Activated CD8-positive, alpha-beta T cell treated with anti-CD3 and anti-CD28 coated beads for 36 hours (primary cell): ENCODE measurements around the gene OR52B4. TPM values are rescaled to one million over a fixed set of nuclear protein-coding genes. Genes with fewer than 3 reads are reported as not detected.
"Not testable (repeated sequence)": the region's sequence is repeated elsewhere in the genome, so short reads cannot be mapped to it uniquely, and the experiment has no call there.

Source experiments
- ATAC-seq: fragments of 200-7000 bp; cut with Tn5 transposase; one replicate; pipeline ENCODE4 v1.10.0; 2021; ENCODE audit warnings: mild to moderate bottlenecking, moderate library complexity
- CTCF ChIA-PET: fragments of 350-600 bp; sonication (Branson Sonifier 250); formaldehyde crosslinking; loops from one replicate; lab custom pipeline; 2021; ENCODE audit warnings: antibody characterized with exemption; lab: Charles Lee
- POLR2A ChIA-PET: fragments of 350-600 bp; sonication (Branson Sonifier 250); formaldehyde crosslinking; loops from one replicate; lab custom pipeline; 2021; ENCODE audit warnings: antibody characterized with exemption; lab: Charles Lee
- DNase-seq: peaks from one replicate; pipeline ENCODE4 v3.0.0-alpha.2; 2020
- H3K27ac Mint-ChIP-seq: one replicate; pipeline ENCODE4 v1.8.0; 2021; ENCODE audit warnings: mild to moderate bottlenecking, mixed read lengths
- H3K27me3 Mint-ChIP-seq: one replicate; pipeline ENCODE4 v1.8.0; 2021; ENCODE audit warnings: mixed read lengths
- H3K36me3 Mint-ChIP-seq: one replicate; pipeline ENCODE4 v1.8.0; 2021; ENCODE audit warnings: low read depth, mixed read lengths
- H3K4me1 Mint-ChIP-seq: one replicate; pipeline ENCODE4 v1.8.0; 2021; ENCODE audit warnings: low read depth, mixed read lengths
- H3K4me3 Mint-ChIP-seq: one replicate; pipeline ENCODE4 v1.8.0; 2021; ENCODE audit warnings: mild to moderate bottlenecking, moderate library complexity, mixed read lengths
- H3K9me3 Mint-ChIP-seq: one replicate; pipeline ENCODE4 v1.8.0; 2021; ENCODE audit warnings: mixed read lengths
- CTCF ChIP-seq: fragments of 200-600 bp; IDR thresholded peaks from one replicate; pipeline ENCODE4 v1.8.0; 2022; ENCODE audit warnings: antibody characterized with exemption, mild to moderate bottlenecking
- intact Hi-C: fragments of 100-400 bp; cut with micrococcal nuclease; formaldehyde crosslinking; loops from one replicate; pipeline ENCODE4 v1.10.0; 2022
- total RNA-seq, 2 experiments: library from RNA; stranded (reverse); gene quantifications; one replicate each; pipeline ENCODE4 v1.2.3, GENCODE V29; 2021

Gene OR52B4
- total RNA-seq: not detected

DNA sequence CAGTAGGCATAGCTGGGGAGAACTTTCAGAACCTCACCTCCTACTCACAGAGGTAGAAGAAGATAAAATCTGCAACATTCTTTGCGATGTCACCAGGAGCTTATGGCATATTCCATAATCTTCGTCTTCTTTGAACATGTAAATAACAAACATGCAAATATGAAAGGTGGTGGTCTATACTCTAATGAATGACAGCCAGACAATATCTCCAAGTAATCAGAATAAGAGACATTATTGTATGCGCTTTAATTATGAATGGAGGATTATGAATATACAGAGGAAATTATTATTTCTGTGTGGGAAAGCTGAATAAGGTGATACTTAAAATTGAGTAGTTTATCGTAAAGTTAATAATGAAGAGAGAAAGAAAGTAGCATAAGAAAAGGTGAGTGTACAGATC lies at the start of gene OR52B4:
OR52B4 (minus strand) TSS at position 101 of the 400 bp plus-strand sequence; CDS start at position 10, 91 bp downstream.
- Mint-ChIP-seq H3K36me3 (no peaks in the 10 kb centered on the region), H3K4me1 (no peaks in the 10 kb centered on the region), H3K9me3 (peaks cover 2% of the 10 kb centered on the region), H3K4me3 (no peak within 1 kb of the TSS), H3K27ac (no peak within 1 kb of the TSS), H3K27me3 (peaks cover 1% of the 10 kb centered on the region)
- POLR2A ChIA-PET: no interaction called here
- DNase-seq (no peak), ATAC-seq (no peak)
- CTCF ChIA-PET: no interaction called here
- TF ChIP-seq CTCF: no peak
- intact Hi-C loops: no loop called here

DNA sequence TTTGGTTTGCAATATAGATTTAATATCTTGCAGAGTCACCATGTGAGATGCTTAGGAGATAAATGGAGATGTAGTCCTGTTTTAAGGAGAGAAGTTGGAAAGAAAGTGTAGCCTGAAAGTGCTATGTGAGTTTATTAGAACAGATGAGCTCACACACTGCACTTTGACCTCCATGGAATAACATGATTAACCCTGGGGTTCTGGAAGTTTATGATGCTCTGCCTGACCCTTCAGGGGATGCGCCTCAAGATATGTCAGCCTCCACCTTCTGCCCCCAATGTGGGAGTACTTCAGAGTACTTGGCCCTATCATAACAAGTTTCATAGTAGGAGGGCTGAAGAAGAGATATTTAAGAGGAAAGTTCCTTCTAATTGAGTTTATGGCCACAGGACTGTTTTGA lies 48.6 kb upstream of the OR52B4 start:
- POLR2A ChIA-PET: no interaction called here
- DNase-seq (no peak), ATAC-seq (no peak)
- intact Hi-C loops: no loop called here
- TF ChIP-seq CTCF: no peak
- H3K27ac Mint-ChIP-seq: no peak overlapping the region
- CTCF ChIA-PET: no interaction called here
- no peaks in the 10 kb centered on the region for H3K4me1 Mint-ChIP-seq
- no peaks in the 10 kb centered on the region for H3K36me3 Mint-ChIP-seq
- H3K9me3 Mint-ChIP-seq: no peaks in the 10 kb centered on the region
- H3K4me3 Mint-ChIP-seq: no peak overlapping the region
- peaks cover 3% of the 10 kb centered on the region for H3K27me3 Mint-ChIP-seq

GRCh38 chr11:4416306-4416705 lies 48.1 kb upstream of the OR52B4 start:
- ATAC-seq: no peak
- H3K4me3 Mint-ChIP-seq: no peak overlapping the region
- DNase-seq: no peak
- H3K27ac Mint-ChIP-seq: no peak overlapping the region
- ChIA-PET POLR2A (no interaction called here), CTCF (no interaction called here)
- TF ChIP-seq CTCF: no peak
- no peaks in the 10 kb centered on the region for H3K4me1 Mint-ChIP-seq
- no peaks in the 10 kb centered on the region for H3K9me3 Mint-ChIP-seq
- no peaks in the 10 kb centered on the region for H3K36me3 Mint-ChIP-seq
- intact Hi-C loops: no loop called here
- peaks cover 3% of the 10 kb centered on the region for H3K27me3 Mint-ChIP-seq

GRCh38 chr11:4406206-4406605 lies 38.0 kb upstream of the OR52B4 start:
- POLR2A ChIA-PET, CTCF ChIA-PET, H3K9me3 Mint-ChIP-seq, ATAC-seq, H3K4me3 Mint-ChIP-seq, intact Hi-C loops, H3K27ac Mint-ChIP-seq, H3K4me1 Mint-ChIP-seq, DNase-seq, H3K36me3 Mint-ChIP-seq: not testable (repeated sequence)
- H3K27me3 Mint-ChIP-seq: peaks cover 14% of the 10 kb centered on the region

- POLR2A ChIA-PET: interaction anchor here (0.8 to 1.8 kb wide), 2 partner anchors 13 to 33 kb away, joined by 3 to 5 read pairs; no protein-coding TSS in a partner anchor
- peaks cover 31% of the 10 kb centered on the region for H3K4me1 Mint-ChIP-seq
- TF ChIP-seq CTCF: no peak
- H3K4me3 Mint-ChIP-seq: peak overlapping the region; percentile 89
- intact Hi-C loops: no loop called here
- H3K27me3 Mint-ChIP-seq: peaks cover 4% of the 10 kb centered on the region
- H3K27ac Mint-ChIP-seq: peak overlapping the region; percentile 93
- ATAC-seq (no peak), DNase-seq (no peak)
- H3K9me3 Mint-ChIP-seq: peaks cover 4% of the 10 kb centered on the region
- H3K36me3 Mint-ChIP-seq: peaks cover 33% of the 10 kb centered on the region
- CTCF ChIA-PET: interaction anchor here (1.6 to 2.0 kb wide), 3 partner anchors 10 to 206 kb away, joined by 4 to 8 read pairs (median 5); no protein-coding TSS in a partner anchor
These were observed 25.7 kb upstream of the OR52B4 start for GRCh38 chr11:4393858-4394223.
